ENCODE results near the gene CEPT1. TPM values are rescaled to one million over a fixed set of nuclear protein-coding genes. Genes with fewer than 3 reads are reported as not detected.

Gene CEPT1
- total RNA-seq, 4 donors from 2014 or later = 23.1 to 30.4 (median 28.4) TPM

- Histone ChIP-seq H3K9me3 (no peaks in the 10 kb centered on the region), H3K4me1 (peaks cover 0 to 11% (median 0%) of the 10 kb centered on the region in 3 donors), H3K36me3 (no peaks in the 10 kb centered on the region), H3K27ac (no peak overlapping the region), H3K27me3 (no peaks in the 10 kb centered on the region), H3K4me3 (no peak overlapping the region)
- 30 to 34% methylated on average over 1 to 2 of the region's 2 CpGs for WGBS, 2 donors (ENCODE audit: low coverage in 1 of 2)
- TF ChIP-seq POLR2AphosphoS5 (IDR thresholded peaks at IDR 0.05) (no peak), EP300 (IDR thresholded peaks at IDR 0.05) (no peak), POLR2A (IDR thresholded peaks at IDR 0.05) (no peak), CTCF (IDR thresholded peaks at IDR 0.05) (no peak)
- no peak for ATAC-seq
Observed at GRCh38 chr1:111221276-111221632, 81.2 kb downstream of the CEPT1 start.

GRCh38 chr1:111221633-111222291 is 81.7 kb downstream of the CEPT1 start:
- no peak for ATAC-seq
- WGBS, 2 donors (ENCODE audit: low coverage in 1 of 2) = 44 to 78% methylated on average over 5 of the region's 5 CpGs

GRCh38 chr1:111222308-111223125 is 82.5 kb downstream of the CEPT1 start:
- Histone ChIP-seq H3K27ac (no peak overlapping the region), H3K27me3 (no peaks in the 10 kb centered on the region), H3K4me3 (no peak overlapping the region), H3K9me3 (no peaks in the 10 kb centered on the region), H3K4me1 (peaks cover 0 to 15% (median 0%) of the 10 kb centered on the region in 3 donors), H3K36me3 (no peaks in the 10 kb centered on the region)
- WGBS, 2 donors (ENCODE audit: low coverage in 1 of 2) = 26 to 51% methylated on average over 3 to 9 of the region's 10 CpGs
- ATAC-seq = peak; percentile 80
- TF ChIP-seq EP300 (IDR thresholded peaks at IDR 0.05) = no peak
- peak; percentile 66 to 96 (median 84) for TF ChIP-seq CTCF (IDR thresholded peaks at IDR 0.05)

More at GRCh38 chr1:111221633-111222291, 81.7 kb downstream of the CEPT1 start:
- no peak overlapping the region for H3K27ac ChIP-seq
- H3K4me3 ChIP-seq = no peak overlapping the region
- H3K27me3 ChIP-seq = no peaks in the 10 kb centered on the region
- H3K36me3 ChIP-seq = no peaks in the 10 kb centered on the region
- TF ChIP-seq POLR2AphosphoS5 (IDR thresholded peaks at IDR 0.05) (no peak), CTCF (IDR thresholded peaks at IDR 0.05) (no peak), POLR2A (IDR thresholded peaks at IDR 0.05) (no peak), EP300 (IDR thresholded peaks at IDR 0.05) (no peak)
- no peaks in the 10 kb centered on the region for H3K9me3 ChIP-seq
- peaks cover 0 to 11% (median 0%) of the 10 kb centered on the region in 3 donors for H3K4me1 ChIP-seq

GRCh38 chr1:111223126-111223685 is 83.2 kb downstream of the CEPT1 start:
- no peak overlapping the region for H3K27ac ChIP-seq
- H3K4me1 ChIP-seq = peaks cover 0 to 22% (median 0%) of the 10 kb centered on the region in 3 donors
- H3K9me3 ChIP-seq = no peaks in the 10 kb centered on the region
- TF ChIP-seq EP300 (IDR thresholded peaks at IDR 0.05) (no peak), CTCF (IDR thresholded peaks at IDR 0.05) (peak in 1 of 4 experiments; percentile 3)
- ATAC-seq = no peak
- no peaks in the 10 kb centered on the region for H3K27me3 ChIP-seq
- 60 to 81% methylated on average over 5 to 6 of the region's 6 CpGs for WGBS, 2 donors (ENCODE audit: low coverage in 1 of 2)
- H3K4me3 ChIP-seq = no peak overlapping the region
- no peaks in the 10 kb centered on the region for H3K36me3 ChIP-seq

Measured in gastroesophageal sphincter (tissue), 4 donors.